Psoas muscle (tissue), 8 donors: ENCODE results near the gene ERCC3. TPM values are rescaled to one million over a fixed set of nuclear protein-coding genes. Genes with fewer than 3 reads are reported as not detected.
A peak's percentile ranks its signal among the peaks of the same experiment; 100 is the strongest.

Source experiments
- ATAC-seq, 4 donors: fragments of 200-7000 bp; cut with Tn5 transposase; one replicate each; pipeline ENCODE4 v1.9.1; 2020; ENCODE audit warnings: moderate library complexity in 3 of 4, mild to moderate bottlenecking in 2 of 4
- DNase-seq, 2 donors: peaks; one replicate each; pipeline ENCODE4 v3.0.0-alpha.2; 2020
- H3K27ac ChIP-seq: fragments of 200-600 bp; one replicate; pipeline ENCODE4 v1.8.0; 2022
- H3K27me3 ChIP-seq, 3 donors: fragments of 200-600 bp in 1 of 3; one replicate each; pipeline versions ENCODE4 v1.6.1 to v1.8.0; 2013 to 2022; ENCODE audit warnings: low read length in 2 of 3, mild to moderate bottlenecking in 2 of 3, moderate library complexity in 1 of 3; ENCODE audit not compliant: insufficient read depth in 3 of 3
- H3K36me3 ChIP-seq, 2 donors: fragments of 200-600 bp in 1 of 2; one replicate each; pipeline versions ENCODE4 v1.6.1 to v1.8.0; 2013 to 2022; ENCODE audit warnings: low read depth in 1 of 2, mild to moderate bottlenecking in 1 of 2, moderate library complexity in 1 of 2; ENCODE audit not compliant: insufficient read depth in 1 of 2
- H3K4me1 ChIP-seq: fragments of 200-600 bp; one replicate; pipeline ENCODE4 v1.8.0; 2022
- H3K4me3 ChIP-seq: fragments of 200-600 bp; one replicate; pipeline ENCODE4 v1.8.0; 2022; ENCODE audit warnings: mild to moderate bottlenecking
- H3K9me3 ChIP-seq: fragments of 200-600 bp; one replicate; pipeline ENCODE4 v1.8.0; 2022
- CTCF ChIP-seq: fragments of 200-600 bp; IDR thresholded peaks from one replicate; pipeline ENCODE4 v1.8.0; 2022; ENCODE audit warnings: antibody characterized with exemption
- WGBS, 3 donors: extraction: QIAGEN DNeasy Blood & Tissue Kit; methylation state at CpG; one replicate each; pipeline versions ENCODE4 v1.1.6 to v1.1.7; 2013; 5-methylcytosine and 5-hydroxymethylcytosine counted together
- intact Hi-C, 2 donors: fragments of 100-400 bp; cut with DNase I; formaldehyde crosslinking; loops; one replicate each; pipeline versions ENCODE4 v1.11.0 to v1.14.2; 2022
- polyA plus RNA-seq, 3 donors: library from polyadenylated mRNA; stranded (reverse); fragments of 200-250 nt; gene quantifications; one replicate each; pipeline ENCODE4 v1.2.3, GENCODE V29; 2013
- total RNA-seq, 4 donors: library from RNA; stranded (reverse); fragmentation: NEBNext Ultra II Directional in 2 of 4; extraction: Animal tissue kit (Norgen Biotek cat#: 25700) in 2 of 4; gene quantifications; one replicate each; pipeline versions ENCODE4 v1.2.1 to v1.2.4, GENCODE V29; 2021 to 2023
- donor health status: healthy with polysubstance abuse.
- donor health status: DM: no; HTN: no; CAD: no; lungs with moderate emphysema.
- donor health status: Bipolar disorder and iron deficiency.
- donor health status: healthy.
- donor health status: DM: yes; HTN: yes; CAD: no.
- donor health status: DM: no; HTN: no; CAD: no.
- donor health status: DM: no; HTN: no; CAD: no.
- donor health status: DM: yes; HTN: yes; CAD: no.

The ERCC3 gene
- total and polyA plus RNA-seq, 7 donors, result 22.2 to 54.9 (median 28.2) TPM

DNA sequence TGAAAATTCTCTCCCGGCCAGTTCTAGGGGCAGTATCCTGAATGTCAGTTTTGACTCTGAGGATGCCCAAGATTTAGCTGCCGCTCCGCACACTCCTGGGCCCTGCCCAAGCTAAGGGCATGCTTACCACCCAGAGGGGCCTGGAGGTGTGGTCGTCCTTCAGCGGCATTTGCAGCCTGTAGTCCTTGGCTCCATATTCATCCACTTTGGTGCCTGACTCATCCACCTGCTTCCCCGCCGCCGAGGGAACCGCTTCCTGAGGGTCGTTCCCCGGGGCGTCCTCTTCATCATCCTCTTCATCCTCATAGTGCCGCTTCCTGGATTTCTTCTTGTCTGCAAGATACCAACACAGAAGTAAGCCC lies 577 bp downstream of the ERCC3 start:
- intact Hi-C loops, result loop anchor here in 1 of 2 donors (5.0 kb wide), 1 partner anchor 96 kb away; no protein-coding TSS in a partner anchor
- DNase-seq, result no peak
- H3K27ac ChIP-seq, result peak overlapping the region; percentile 86
- H3K9me3 ChIP-seq, result no peaks in the 10 kb centered on the region
- no peak for TF ChIP-seq CTCF
- peaks cover 10% of the 10 kb centered on the region for H3K4me1 ChIP-seq
- peak overlapping the region; percentile 93 for H3K4me3 ChIP-seq
- peak; percentile 14 to 37 (median 27) for ATAC-seq
- H3K27me3 ChIP-seq, result no peaks in the 10 kb centered on the region
- WGBS, 3 donors, result 10 to 16% (median 10%) methylated on average over 13 of the region's 13 CpGs
- peaks cover 12 to 46% of the 10 kb centered on the region in 2 donors for H3K36me3 ChIP-seq

DNA sequence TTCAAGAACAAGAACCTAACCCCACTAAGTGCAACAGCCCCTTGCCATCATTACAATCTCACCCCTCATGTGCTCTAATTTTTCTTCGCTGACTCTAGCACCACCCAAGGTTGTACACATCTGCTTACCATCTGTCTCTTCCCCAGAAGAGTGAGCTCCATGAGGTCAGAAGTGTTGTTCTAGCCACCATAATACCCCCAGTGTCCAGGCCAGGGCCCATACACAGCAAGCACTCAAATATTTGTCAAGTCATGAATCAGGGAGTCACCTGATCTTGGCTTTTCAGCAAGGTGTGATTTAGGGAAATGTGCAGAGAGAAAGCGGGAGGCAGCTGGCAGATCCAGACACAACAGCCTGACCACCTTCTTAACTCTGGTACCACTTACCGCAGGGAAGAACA lies 5.7 kb downstream of the ERCC3 start:
- ATAC-seq (no peak), DNase-seq (no peak)
- H3K4me1 ChIP-seq, result peaks cover 9% of the 10 kb centered on the region
- no peaks in the 10 kb centered on the region for H3K9me3 ChIP-seq
- no peaks in the 10 kb centered on the region for H3K27me3 ChIP-seq
- H3K4me3 ChIP-seq, result no peak overlapping the region
- TF ChIP-seq CTCF, result no peak
- intact Hi-C loops, result no loop called here
- 94 to 99% (median 96%) methylated on average over 3 of the region's 3 CpGs for WGBS, 3 donors
- H3K27ac ChIP-seq, result no peak overlapping the region
- peaks cover 28 to 97% of the 10 kb centered on the region in 2 donors for H3K36me3 ChIP-seq

GRCh38 chr2:127283275-127283674 lies 10.7 kb downstream of the ERCC3 start:
- no peak for DNase-seq
- no peak overlapping the region for H3K4me3 ChIP-seq
- no peak for TF ChIP-seq CTCF
- H3K27ac ChIP-seq, result no peak overlapping the region
- 98 to 99% (median 98%) methylated on average over 2 of the region's 2 CpGs for WGBS, 3 donors
- no peaks in the 10 kb centered on the region for H3K27me3 ChIP-seq
- H3K4me1 ChIP-seq, result no peaks in the 10 kb centered on the region
- intact Hi-C loops, result no loop called here
- H3K36me3 ChIP-seq, result peaks cover 29 to 99% of the 10 kb centered on the region in 2 donors
- ATAC-seq, result no peak
- H3K9me3 ChIP-seq, result no peaks in the 10 kb centered on the region

GRCh38 chr2:127280693-127281092 lies 13.3 kb downstream of the ERCC3 start:
- H3K4me1 ChIP-seq, result no peaks in the 10 kb centered on the region
- TF ChIP-seq CTCF, result no peak
- H3K36me3 ChIP-seq, result peaks cover 25 to 97% of the 10 kb centered on the region in 2 donors
- no peak overlapping the region for H3K27ac ChIP-seq
- WGBS, 3 donors, result 90 to 93% (median 93%) methylated on average over 2 of the region's 2 CpGs
- ATAC-seq (no peak), DNase-seq (no peak)
- H3K9me3 ChIP-seq, result no peaks in the 10 kb centered on the region
- no peaks in the 10 kb centered on the region for H3K27me3 ChIP-seq
- no peak overlapping the region for H3K4me3 ChIP-seq
- intact Hi-C loops, result no loop called here

GRCh38 chr2:127279781-127280180 lies 14.2 kb downstream of the ERCC3 start:
- Histone ChIP-seq H3K4me3 (no peak overlapping the region), H3K9me3 (no peaks in the 10 kb centered on the region), H3K36me3 (peaks cover 25 to 97% of the 10 kb centered on the region in 2 donors), H3K27ac (no peak overlapping the region), H3K4me1 (no peaks in the 10 kb centered on the region), H3K27me3 (no peaks in the 10 kb centered on the region)
- no peak for TF ChIP-seq CTCF
- DNase-seq, result no peak
- no peak for ATAC-seq
- 85 to 86% (median 85%) methylated on average over 5 of the region's 5 CpGs for WGBS, 3 donors
- intact Hi-C loops, result no loop called here
